SU-DHL-6 (cell line): Measurements from ENCODE around the gene CLDN16.

Source experiments
- H2AFZ ChIP-seq: fragments of 200-600 bp; sonication (generic); 2 replicates; pipeline ENCODE4 v1.6.1; 2014; ENCODE audit warnings: low read depth, mild to moderate bottlenecking, moderate library complexity, mixed read lengths, antibody characterized with exemption, low read length; ENCODE audit not compliant: severe bottlenecking
- H3F3A ChIP-seq: fragments of 200-600 bp; shearing (Covaris generic); 2 replicates; pipeline ENCODE4 v1.6.0; 2016; ENCODE audit warnings: antibody characterized with exemption, mild to moderate bottlenecking; ENCODE audit not compliant: insufficient read depth
- H3K27ac ChIP-seq: fragments of 200-600 bp; sonication (generic); 2 replicates; pipeline ENCODE4 v1.5.1; 2016; ENCODE audit warnings: low read depth, mild to moderate bottlenecking, low read length, moderate library complexity, mixed read lengths
- H3K27me3 ChIP-seq: fragments of 200-600 bp; sonication (generic), shearing (Covaris generic); 2 replicates; pipeline ENCODE4 v1.6.0; 2014; ENCODE audit warnings: mild to moderate bottlenecking, low read length
- H3K36me3 ChIP-seq: fragments of 200-600 bp; sonication (generic); 2 replicates; pipeline ENCODE4 v1.6.1; 2014; ENCODE audit warnings: mild to moderate bottlenecking, low read length, mixed read lengths
- H3K4me2 ChIP-seq: fragments of 300-600, 200-600 bp; shearing (Covaris generic), sonication (generic); 2 replicates; pipeline ENCODE4 v1.6.0; 2014; ENCODE audit warnings: low read length, low read depth, mild to moderate bottlenecking; ENCODE audit not compliant: poor library complexity, severe bottlenecking
- H3K4me3 ChIP-seq: fragments of 200-600 bp; sonication (generic); 2 replicates; pipeline ENCODE4 v1.5.1; 2014; ENCODE audit warnings: antibody characterized with exemption, low read length, mild to moderate bottlenecking, mixed read lengths; ENCODE audit not compliant: insufficient read depth, poor library complexity, severe bottlenecking
- H3K79me2 ChIP-seq: fragments of 200-600 bp; sonication (generic); 2 replicates; pipeline ENCODE4 v1.6.1; 2014; ENCODE audit warnings: mild to moderate bottlenecking, low read length, moderate library complexity; ENCODE audit not compliant: insufficient read depth
- H3K9ac ChIP-seq: fragments of 200-600 bp; sonication (generic); 2 replicates; pipeline ENCODE4 v1.7.0; 2014; ENCODE audit warnings: mild to moderate bottlenecking, low read length
- H3K9me2 ChIP-seq: fragments of 200-600 bp; sonication (generic); replicated peaks from 2 replicates; pipeline ENCODE4 v1.6.1; 2014; ENCODE audit warnings: low read length; ENCODE audit not compliant: insufficient read depth
- H3K9me3 ChIP-seq: fragments of 200-600 bp; sonication (generic); 2 replicates; pipeline ENCODE4 v1.6.1; 2014; ENCODE audit warnings: low read length, mixed read lengths; ENCODE audit not compliant: insufficient read depth
- H4K20me1 ChIP-seq: fragments of 200-600 bp; sonication (generic); 2 replicates; pipeline ENCODE4 v1.6.1; 2014; ENCODE audit warnings: low read depth, mild to moderate bottlenecking, antibody characterized with exemption, low read length, moderate library complexity, mixed read lengths
- EZH2phosphoT487 ChIP-seq: fragments of 200-600 bp; sonication (generic), shearing (Covaris generic); conservative IDR thresholded peaks from 2 replicates; pipeline ENCODE4 v1.6.1; 2018; ENCODE audit warnings: mild to moderate bottlenecking, antibody characterized with exemption, low read length, moderate library complexity, mixed read lengths
- TF ChIP-seq, protein P1 (sequence below): fragments of 200-600 bp; sonication (generic); IDR thresholded peaks from one replicate; pipeline ENCODE4 v1.5.1; 2017; ENCODE audit warnings: antibody characterized with exemption, mild to moderate bottlenecking, low read length, moderate library complexity; ENCODE audit not compliant: insufficient read depth, poor library complexity, severe bottlenecking

CLDN16 gene

DNA sequence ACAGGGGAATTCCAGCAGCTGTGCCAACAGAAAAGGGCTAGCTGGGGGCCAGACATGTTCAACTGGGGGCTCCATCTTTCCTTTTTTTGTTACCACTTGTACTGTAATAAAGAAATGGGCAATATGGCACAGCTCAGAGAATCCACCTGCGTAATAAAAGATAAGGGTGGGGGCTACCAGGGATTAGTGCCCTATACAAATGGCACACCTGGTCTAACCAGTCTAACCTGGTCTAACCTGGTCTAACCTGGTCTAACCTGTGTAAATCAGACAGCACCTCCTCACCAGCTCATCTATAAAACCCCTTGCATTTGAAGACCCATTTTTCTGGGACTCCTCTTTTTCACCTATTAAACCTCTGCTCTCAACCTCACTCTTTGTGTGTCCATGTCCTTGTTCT is 26.2 kb upstream of the CLDN16 start:
- Histone ChIP-seq H3K9ac (no peak overlapping the region), H3K27ac (no peak overlapping the region), H3K9me3 (no peaks in the 10 kb centered on the region), H3K36me3 (no peaks in the 10 kb centered on the region), H4K20me1 (no peaks in the 10 kb centered on the region), H3K4me3 (no peak overlapping the region), H3K4me2 (no peak overlapping the region), H2AFZ (no peak overlapping the region), H3K79me2 (no peaks in the 10 kb centered on the region), H3K9me2 (no peaks in the 10 kb centered on the region), H3F3A (no peaks in the 10 kb centered on the region), H3K27me3 (no peaks in the 10 kb centered on the region)
- TF ChIP-seq, protein P1, sequence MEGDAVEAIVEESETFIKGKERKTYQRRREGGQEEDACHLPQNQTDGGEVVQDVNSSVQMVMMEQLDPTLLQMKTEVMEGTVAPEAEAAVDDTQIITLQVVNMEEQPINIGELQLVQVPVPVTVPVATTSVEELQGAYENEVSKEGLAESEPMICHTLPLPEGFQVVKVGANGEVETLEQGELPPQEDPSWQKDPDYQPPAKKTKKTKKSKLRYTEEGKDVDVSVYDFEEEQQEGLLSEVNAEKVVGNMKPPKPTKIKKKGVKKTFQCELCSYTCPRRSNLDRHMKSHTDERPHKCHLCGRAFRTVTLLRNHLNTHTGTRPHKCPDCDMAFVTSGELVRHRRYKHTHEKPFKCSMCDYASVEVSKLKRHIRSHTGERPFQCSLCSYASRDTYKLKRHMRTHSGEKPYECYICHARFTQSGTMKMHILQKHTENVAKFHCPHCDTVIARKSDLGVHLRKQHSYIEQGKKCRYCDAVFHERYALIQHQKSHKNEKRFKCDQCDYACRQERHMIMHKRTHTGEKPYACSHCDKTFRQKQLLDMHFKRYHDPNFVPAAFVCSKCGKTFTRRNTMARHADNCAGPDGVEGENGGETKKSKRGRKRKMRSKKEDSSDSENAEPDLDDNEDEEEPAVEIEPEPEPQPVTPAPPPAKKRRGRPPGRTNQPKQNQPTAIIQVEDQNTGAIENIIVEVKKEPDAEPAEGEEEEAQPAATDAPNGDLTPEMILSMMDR: no peak
- no peak for TF ChIP-seq EZH2phosphoT487

DNA sequence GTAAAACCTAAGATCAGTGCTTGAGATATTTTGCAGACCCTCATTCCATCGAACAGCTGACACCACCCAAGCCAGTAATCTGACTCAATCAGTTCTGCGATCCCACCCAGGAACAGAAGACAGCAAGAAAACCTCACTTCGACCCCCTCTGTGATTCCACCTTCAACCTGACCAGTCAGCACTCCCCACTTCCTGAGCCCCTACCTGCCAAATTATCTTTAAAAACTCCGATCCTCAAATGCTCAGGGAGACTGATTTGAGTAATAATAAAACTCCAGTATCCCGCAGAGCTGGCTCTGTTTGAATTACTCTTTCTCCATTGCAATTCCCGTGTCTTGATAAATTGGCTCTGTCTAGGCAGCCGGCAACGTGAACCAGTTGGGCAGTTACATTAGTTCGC is 25.7 kb upstream of the CLDN16 start:
- Histone ChIP-seq H3K9me2 (no peaks in the 10 kb centered on the region), H3K27me3 (no peaks in the 10 kb centered on the region), H3K9me3 (no peaks in the 10 kb centered on the region), H3K27ac (no peak overlapping the region), H4K20me1 (no peaks in the 10 kb centered on the region), H3F3A (no peaks in the 10 kb centered on the region), H3K36me3 (no peaks in the 10 kb centered on the region), H3K4me2 (no peak overlapping the region), H3K79me2 (no peaks in the 10 kb centered on the region), H2AFZ (no peak overlapping the region), H3K9ac (no peak overlapping the region), H3K4me3 (no peak overlapping the region)
- TF ChIP-seq EZH2phosphoT487: no peak
- TF ChIP-seq, protein P1: no peak

DNA sequence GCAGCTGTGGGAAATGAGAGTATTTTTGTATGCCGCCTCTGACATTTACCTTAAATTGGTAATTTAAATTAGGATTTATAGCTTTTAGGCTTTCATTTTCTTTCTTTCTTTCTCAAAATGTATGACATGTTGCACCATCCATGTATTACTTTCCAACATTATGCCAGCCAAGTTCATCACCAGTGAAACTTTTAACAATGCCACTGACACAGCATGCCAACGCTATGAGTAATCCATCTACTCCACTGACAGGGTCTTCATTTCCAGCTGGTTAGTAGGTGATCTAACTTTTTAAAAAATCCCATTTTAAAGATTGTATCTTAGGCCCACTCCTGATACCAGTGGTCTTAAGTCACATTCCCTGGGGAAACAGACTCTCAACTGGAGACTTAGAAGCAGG is 21.8 kb upstream of the CLDN16 start:
- no peaks in the 10 kb centered on the region for H3K79me2 ChIP-seq
- H3K27me3 ChIP-seq: no peaks in the 10 kb centered on the region
- no peaks in the 10 kb centered on the region for H3F3A ChIP-seq
- H3K4me3 ChIP-seq: no peak overlapping the region
- H3K9ac ChIP-seq: no peak overlapping the region
- H4K20me1 ChIP-seq: no peaks in the 10 kb centered on the region
- TF ChIP-seq, protein P1: no peak
- no peak for TF ChIP-seq EZH2phosphoT487
- H3K27ac ChIP-seq: no peak overlapping the region
- no peaks in the 10 kb centered on the region for H3K36me3 ChIP-seq
- no peak overlapping the region for H3K4me2 ChIP-seq
- H3K9me2 ChIP-seq: no peaks in the 10 kb centered on the region
- H2AFZ ChIP-seq: no peak overlapping the region
- no peaks in the 10 kb centered on the region for H3K9me3 ChIP-seq

DNA sequence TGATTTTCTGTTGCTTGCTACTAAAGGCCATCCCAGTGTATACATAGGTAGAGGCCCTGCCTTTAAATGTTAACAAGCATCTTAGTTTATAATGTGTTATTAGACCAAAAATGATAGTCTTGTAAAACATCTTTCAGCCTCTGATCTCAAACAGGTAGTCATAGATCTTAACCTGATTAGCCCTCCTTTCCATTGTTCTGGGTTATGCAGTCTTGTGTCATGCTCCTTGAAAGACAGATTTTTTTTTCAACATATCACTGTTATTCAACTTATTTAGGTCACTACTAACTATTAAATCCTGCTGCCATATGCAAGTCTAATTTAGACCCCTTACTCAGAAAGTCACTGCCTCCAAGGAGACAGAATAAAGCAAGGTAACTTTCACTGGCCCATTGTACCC is 19.1 kb upstream of the CLDN16 start:
- H3F3A ChIP-seq: no peaks in the 10 kb centered on the region
- no peaks in the 10 kb centered on the region for H3K27me3 ChIP-seq
- no peak overlapping the region for H3K27ac ChIP-seq
- no peak overlapping the region for H2AFZ ChIP-seq
- H3K4me3 ChIP-seq: no peak overlapping the region
- no peaks in the 10 kb centered on the region for H4K20me1 ChIP-seq
- no peak overlapping the region for H3K4me2 ChIP-seq
- no peaks in the 10 kb centered on the region for H3K79me2 ChIP-seq
- no peaks in the 10 kb centered on the region for H3K36me3 ChIP-seq
- TF ChIP-seq, protein P1: no peak
- no peak for TF ChIP-seq EZH2phosphoT487
- no peaks in the 10 kb centered on the region for H3K9me3 ChIP-seq
- no peaks in the 10 kb centered on the region for H3K9me2 ChIP-seq
- H3K9ac ChIP-seq: no peak overlapping the region
